ENCODE results near the gene OR1D5.

- TF ChIP-seq CTCF (IDR thresholded peaks at IDR 0.05; ENCODE audit: low read length) (no peak), EZH2 (optimal IDR thresholded peaks at IDR 0.05; ENCODE audit: low read depth, low read length) (no peak)
These were observed 28.0 kb downstream of the OR1D5 start for GRCh38 chr17:3035256-3035967.

Measured in MM.1S (cell line).